NCI-H1105 (cell line): ENCODE data around the gene ZNF474.

ENCODE experiments used
- DNase-seq: peaks from one replicate; lab custom pipeline; 2025; lab: John Stamatoyannopoulos, UW

Gene ZNF474

GRCh38 chr5:122153774-122154173 is 24.4 kb downstream of the ZNF474 start:
- no peak for DNase-seq

- DNase-seq: no peak
These were observed 25.1 kb downstream of the ZNF474 start for GRCh38 chr5:122154491-122154890.

- DNase-seq: no peak
These were observed 25.6 kb downstream of the ZNF474 start for GRCh38 chr5:122154910-122155309.

- DNase-seq: no peak
These were observed 26.2 kb downstream of the ZNF474 start for GRCh38 chr5:122155546-122155945.

- no peak for DNase-seq
These were observed 27.5 kb downstream of the ZNF474 start for GRCh38 chr5:122156724-122157325.

- DNase-seq: no peak
These were observed 32.8 kb downstream of the ZNF474 start for GRCh38 chr5:122162100-122162638.

- no peak for DNase-seq
These were observed 34.0 kb downstream of the ZNF474 start for GRCh38 chr5:122163121-122164069.

- DNase-seq: no peak
These were observed 34.7 kb downstream of the ZNF474 start for GRCh38 chr5:122164070-122164435.

- DNase-seq: no peak
These were observed 35.6 kb downstream of the ZNF474 start for GRCh38 chr5:122164831-122165558.

- DNase-seq: no peak
These were observed 36.3 kb downstream of the ZNF474 start for GRCh38 chr5:122165559-122166078.

- no peak for DNase-seq
These were observed 40.2 kb downstream of the ZNF474 start for GRCh38 chr5:122169350-122170103.

- DNase-seq: no peak
These were observed 41.3 kb downstream of the ZNF474 start for GRCh38 chr5:122170620-122171019.

GRCh38 chr5:122172207-122172606 is 42.9 kb downstream of the ZNF474 start:
- no peak for DNase-seq

GRCh38 chr5:122173474-122174415 is 44.4 kb downstream of the ZNF474 start:
- DNase-seq: no peak

- no peak for DNase-seq
These were observed 45.7 kb downstream of the ZNF474 start for GRCh38 chr5:122175091-122175490.

GRCh38 chr5:122175852-122176251 is 46.5 kb downstream of the ZNF474 start:
- no peak for DNase-seq

GRCh38 chr5:122177161-122177560 is 47.8 kb downstream of the ZNF474 start:
- DNase-seq: no peak

- DNase-seq: no peak
These were observed 50.4 kb downstream of the ZNF474 start for GRCh38 chr5:122179701-122180100.

- DNase-seq: no peak
These were observed 50.9 kb downstream of the ZNF474 start for GRCh38 chr5:122180146-122180712.
